ENCODE measurements around the gene DERL3. TPM values are rescaled to one million over a fixed set of nuclear protein-coding genes. Genes with fewer than 3 reads are reported as not detected.
A peak's percentile ranks its signal among the peaks of the same experiment; 100 is the strongest.

The DERL3 gene
- total and polyA plus RNA-seq, 2 of the 13 experiments (the other 11 are each of a cell fraction or from before 2014, with no cell fraction given) = not detected

- TF ChIP-seq BCL6 (CRISPR knock-in tag; IDR thresholded peaks at IDR 0.05) (peak; percentile 58), ZFP36 (IDR thresholded peaks at IDR 0.05; ENCODE audit: borderline replicate concordance, low read depth, low read length, partially characterized antibody) (no peak), CBX2 (IDR thresholded peaks at IDR 0.05; ENCODE audit: low read depth, low read length) (no peak), CBX2 (CRISPR knock-in tag; IDR thresholded peaks at IDR 0.05; ENCODE audit: low read depth) (no peak), ZNF34 (CRISPR knock-in tag; IDR thresholded peaks at IDR 0.05; ENCODE audit: borderline replicate concordance) (no peak), U2AF1 (optimal IDR thresholded peaks at IDR 0.05; ENCODE audit: low read depth, low read length) (no peak), NRL (CRISPR knock-in tag; IDR thresholded peaks at IDR 0.05; ENCODE audit: borderline replicate concordance) (peak; percentile 78), HNRNPLL (IDR thresholded peaks at IDR 0.05; ENCODE audit: low read depth, low read length, poor library complexity, severe bottlenecking) (no peak), FOSL1 (CRISPR knock-in tag; IDR thresholded peaks at IDR 0.05; ENCODE audit: borderline replicate concordance) (no peak), KAT7 (CRISPR knock-in tag; IDR thresholded peaks at IDR 0.05; ENCODE audit: borderline replicate concordance) (no peak; the same call in 1 of the 2 replicates), RFX5 (IDR thresholded peaks at IDR 0.05; ENCODE audit: low read depth, low read length) (no peak), DNMT1 (CRISPR knock-in tag; IDR thresholded peaks at IDR 0.05) (0 out of 2 replicates have a peak, but pooled peaks have one; percentile 31), THRA (CRISPR knock-in tag; IDR thresholded peaks at IDR 0.05; ENCODE audit: borderline replicate concordance) (peak; percentile 47; the same call in 1 of the 2 replicates), XBP1 (CRISPR knock-in tag; IDR thresholded peaks at IDR 0.05) (no peak), ZNF670 (CRISPR knock-in tag; IDR thresholded peaks at IDR 0.05; ENCODE audit: borderline replicate concordance) (no peak; the same call in 1 of the 2 replicates), DMAP1 (CRISPR knock-in tag; IDR thresholded peaks at IDR 0.05) (peak; percentile 46; the same call in 1 of the 2 replicates), IRX3 (CRISPR knock-in tag; IDR thresholded peaks at IDR 0.05; ENCODE audit: borderline replicate concordance, low read depth) (no peak), ZNF598 (CRISPR knock-in tag; IDR thresholded peaks at IDR 0.05; ENCODE audit: borderline replicate concordance) (no peak)
- TF ChIP-seq, protein P1, sequence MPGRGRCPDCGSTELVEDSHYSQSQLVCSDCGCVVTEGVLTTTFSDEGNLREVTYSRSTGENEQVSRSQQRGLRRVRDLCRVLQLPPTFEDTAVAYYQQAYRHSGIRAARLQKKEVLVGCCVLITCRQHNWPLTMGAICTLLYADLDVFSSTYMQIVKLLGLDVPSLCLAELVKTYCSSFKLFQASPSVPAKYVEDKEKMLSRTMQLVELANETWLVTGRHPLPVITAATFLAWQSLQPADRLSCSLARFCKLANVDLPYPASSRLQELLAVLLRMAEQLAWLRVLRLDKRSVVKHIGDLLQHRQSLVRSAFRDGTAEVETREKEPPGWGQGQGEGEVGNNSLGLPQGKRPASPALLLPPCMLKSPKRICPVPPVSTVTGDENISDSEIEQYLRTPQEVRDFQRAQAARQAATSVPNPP (CRISPR knock-in tag; IDR thresholded peaks at IDR 0.05) = no peak; the same call in 1 of the 2 replicates
- TF ChIP-seq, protein P2, sequence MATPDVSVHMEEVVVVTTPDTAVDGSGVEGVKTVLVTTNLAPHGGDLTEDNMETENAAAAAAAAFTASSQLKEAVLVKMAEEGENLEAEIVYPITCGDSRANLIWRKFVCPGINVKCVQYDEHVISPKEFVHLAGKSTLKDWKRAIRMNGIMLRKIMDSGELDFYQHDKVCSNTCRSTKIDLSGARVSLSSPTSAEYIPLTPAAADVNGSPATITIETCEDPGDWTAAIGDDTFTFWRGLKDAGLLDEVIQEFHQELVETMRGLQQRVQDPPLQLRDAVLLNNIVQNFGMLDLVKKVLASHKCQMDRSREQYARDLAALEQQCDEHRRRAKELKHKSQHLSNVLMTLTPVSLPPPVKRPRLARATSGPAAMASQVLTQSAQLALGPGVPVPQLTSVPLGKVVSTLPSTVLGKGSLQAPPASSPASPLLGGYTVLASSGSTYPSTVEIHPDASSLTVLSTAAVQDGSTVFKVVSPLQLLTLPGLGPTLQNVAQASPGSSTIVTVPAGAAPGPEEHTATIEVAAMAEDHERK (CRISPR knock-in tag; IDR thresholded peaks at IDR 0.05; ENCODE audit: low read depth) = no peak
- TF ChIP-seq, protein P3, sequence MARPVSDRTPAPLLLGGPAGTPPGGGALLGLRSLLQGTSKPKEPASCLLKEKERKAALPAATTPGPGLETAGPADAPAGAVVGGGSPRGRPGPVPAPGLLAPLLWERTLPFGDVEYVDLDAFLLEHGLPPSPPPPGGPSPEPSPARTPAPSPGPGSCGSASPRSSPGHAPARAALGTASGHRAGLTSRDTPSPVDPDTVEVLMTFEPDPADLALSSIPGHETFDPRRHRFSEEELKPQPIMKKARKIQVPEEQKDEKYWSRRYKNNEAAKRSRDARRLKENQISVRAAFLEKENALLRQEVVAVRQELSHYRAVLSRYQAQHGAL (CRISPR knock-in tag; IDR thresholded peaks at IDR 0.05; ENCODE audit: not compliant biosample characterization) = no peak
- TF ChIP-seq, protein P4, sequence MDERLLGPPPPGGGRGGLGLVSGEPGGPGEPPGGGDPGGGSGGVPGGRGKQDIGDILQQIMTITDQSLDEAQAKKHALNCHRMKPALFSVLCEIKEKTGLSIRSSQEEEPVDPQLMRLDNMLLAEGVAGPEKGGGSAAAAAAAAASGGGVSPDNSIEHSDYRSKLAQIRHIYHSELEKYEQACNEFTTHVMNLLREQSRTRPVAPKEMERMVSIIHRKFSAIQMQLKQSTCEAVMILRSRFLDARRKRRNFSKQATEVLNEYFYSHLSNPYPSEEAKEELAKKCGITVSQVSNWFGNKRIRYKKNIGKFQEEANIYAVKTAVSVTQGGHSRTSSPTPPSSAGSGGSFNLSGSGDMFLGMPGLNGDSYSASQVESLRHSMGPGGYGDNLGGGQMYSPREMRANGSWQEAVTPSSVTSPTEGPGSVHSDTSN (CRISPR knock-in tag; IDR thresholded peaks at IDR 0.05) = no peak
These were observed 10.5 kb upstream of the DERL3 start (continued) for GRCh38 chr22:23849009-23850006.
